K562 (cell line): ENCODE data around the gene OLFML3. TPM values are rescaled to one million over a fixed set of nuclear protein-coding genes. Genes with fewer than 3 reads are reported as not detected.
A peak's percentile ranks its signal among the peaks of the same experiment; 100 is the strongest.

Source experiments
- ATF1 ChIP-seq, 2 experiments: fragments of 450-650 bp in 1 of 2; IDR thresholded peaks; 2 replicates each; pipeline ENCODE4 v1.6.1; 2016; ENCODE audit warnings: missing compliant biosample characterization in 1 of 2, missing genetic modification characterization in 1 of 2
- MEF2A ChIP-seq: IDR thresholded peaks from 2 replicates; pipeline ENCODE4 v1.6.1; 2011; ENCODE audit warnings: low read depth, mild to moderate bottlenecking, low read length, moderate library complexity; ENCODE audit not compliant: control insufficient read depth
- polyA plus RNA-seq, 8 experiments: library from polyadenylated mRNA; depleted of rRNA in 4 of 8; stranded (reverse) in 5 of 8; unstranded in 3 of 8; fragments of >200 nt; fragmentation: Nextera tagmentation in 2 of 8; fragmentation: Illumina TruSeq in 1 of 8; extraction: Ambion mirVana in 2 of 8; extraction: Trizol in 1 of 8; gene quantifications; 2 replicates each; pipeline versions ENCODE4 v1.2.1 to v1.2.3, GENCODE V29; 2011 to 2014; ENCODE audit warnings: inconsistent platforms in 1 of 8, missing spikeins in 1 of 8
- total RNA-seq, 7 experiments: library from RNA; depleted of rRNA in 6 of 7; stranded (reverse); fragments of >200 nt in 6 of 7; fragmentation: Illumina TruSeq in 2 of 7; extraction: Trizol in 2 of 7; gene quantifications; 2 replicates each; pipeline versions ENCODE4 v1.2.1 to v1.2.3, GENCODE V29; 2011 to 2021; ENCODE audit warnings: low replicate concordance in 1 of 7
- TF ChIP-seq, protein P1 (sequence below), 2 experiments: fragments of 450-650 bp in 1 of 2; sonication (generic) in 1 of 2; formaldehyde crosslinking in 1 of 2; IDR thresholded peaks; 2 replicates each; pipeline versions ENCODE4 v1.7.1 to v1.9.0; 2016 to 2022; ENCODE audit warnings: inconsistent platforms in 1 of 2, mild to moderate bottlenecking in 1 of 2, missing genetic modification reagents in 1 of 2
- TF ChIP-seq, protein P2 (sequence below), 2 experiments: IDR thresholded peaks in 1 of 2; conservative IDR thresholded peaks in 1 of 2; 2 replicates each; pipeline ENCODE4 v1.6.1; 2016; ENCODE audit warnings: low read depth in 2 of 2, mild to moderate bottlenecking in 1 of 2, missing compliant biosample characterization in 1 of 2, missing genetic modification characterization in 1 of 2, moderate library complexity in 1 of 2
- TF ChIP-seq, protein P3 (sequence below), 2 experiments: fragments of 450-650 bp; IDR thresholded peaks; 2 replicates each; pipeline ENCODE4 v1.6.1; 2018; ENCODE audit warnings: mild to moderate bottlenecking in 2 of 2, low read depth in 1 of 2; ENCODE audit not compliant: partially characterized antibody in 2 of 2

OLFML3 gene
- total and polyA plus RNA-seq, 9 of the 15 experiments (the other 6 are each of a cell fraction or from before 2014, with no cell fraction given), result 0.07 to 0.13 (median 0.07) TPM; not detected in 6

DNA sequence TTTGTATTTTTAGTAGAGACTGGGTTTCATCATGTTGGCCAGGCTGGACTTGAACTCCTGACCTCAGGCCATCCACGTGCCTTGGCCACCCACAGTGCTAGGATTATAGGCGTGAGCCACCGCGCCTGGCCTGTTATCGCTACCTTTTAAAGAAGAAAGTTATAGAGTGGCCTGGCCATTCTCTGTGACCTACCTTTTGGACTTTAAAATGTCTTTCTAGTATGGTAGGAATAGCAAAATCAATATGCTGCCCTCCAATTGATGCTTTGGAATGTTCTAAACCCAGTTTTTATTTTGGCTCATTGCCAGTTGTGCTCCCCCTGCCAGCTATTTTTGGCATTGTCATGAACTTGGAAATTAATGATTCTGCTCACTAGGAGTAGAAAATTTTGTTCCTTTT, 30.3 kb upstream of the OLFML3 start (continued):
- TF ChIP-seq, protein P1, sequence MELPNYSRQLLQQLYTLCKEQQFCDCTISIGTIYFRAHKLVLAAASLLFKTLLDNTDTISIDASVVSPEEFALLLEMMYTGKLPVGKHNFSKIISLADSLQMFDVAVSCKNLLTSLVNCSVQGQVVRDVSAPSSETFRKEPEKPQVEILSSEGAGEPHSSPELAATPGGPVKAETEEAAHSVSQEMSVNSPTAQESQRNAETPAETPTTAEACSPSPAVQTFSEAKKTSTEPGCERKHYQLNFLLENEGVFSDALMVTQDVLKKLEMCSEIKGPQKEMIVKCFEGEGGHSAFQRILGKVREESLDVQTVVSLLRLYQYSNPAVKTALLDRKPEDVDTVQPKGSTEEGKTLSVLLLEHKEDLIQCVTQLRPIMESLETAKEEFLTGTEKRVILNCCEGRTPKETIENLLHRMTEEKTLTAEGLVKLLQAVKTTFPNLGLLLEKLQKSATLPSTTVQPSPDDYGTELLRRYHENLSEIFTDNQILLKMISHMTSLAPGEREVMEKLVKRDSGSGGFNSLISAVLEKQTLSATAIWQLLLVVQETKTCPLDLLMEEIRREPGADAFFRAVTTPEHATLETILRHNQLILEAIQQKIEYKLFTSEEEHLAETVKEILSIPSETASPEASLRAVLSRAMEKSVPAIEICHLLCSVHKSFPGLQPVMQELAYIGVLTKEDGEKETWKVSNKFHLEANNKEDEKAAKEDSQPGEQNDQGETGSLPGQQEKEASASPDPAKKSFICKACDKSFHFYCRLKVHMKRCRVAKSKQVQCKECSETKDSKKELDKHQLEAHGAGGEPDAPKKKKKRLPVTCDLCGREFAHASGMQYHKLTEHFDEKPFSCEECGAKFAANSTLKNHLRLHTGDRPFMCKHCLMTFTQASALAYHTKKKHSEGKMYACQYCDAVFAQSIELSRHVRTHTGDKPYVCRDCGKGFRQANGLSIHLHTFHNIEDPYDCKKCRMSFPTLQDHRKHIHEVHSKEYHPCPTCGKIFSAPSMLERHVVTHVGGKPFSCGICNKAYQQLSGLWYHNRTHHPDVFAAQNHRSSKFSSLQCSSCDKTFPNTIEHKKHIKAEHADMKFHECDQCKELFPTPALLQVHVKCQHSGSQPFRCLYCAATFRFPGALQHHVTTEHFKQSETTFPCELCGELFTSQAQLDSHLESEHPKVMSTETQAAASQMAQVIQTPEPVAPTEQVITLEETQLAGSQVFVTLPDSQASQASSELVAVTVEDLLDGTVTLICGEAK (IDR thresholded peaks at IDR 0.05), result no peak
- TF ChIP-seq, protein P1 (CRISPR knock-in tag; IDR thresholded peaks at IDR 0.05), result no peak
- TF ChIP-seq MEF2A (peak; percentile 69; the same call in 1 of the 2 replicates), ATF1 (CRISPR knock-in tag; IDR thresholded peaks at IDR 0.05) (no peak), ATF1 (tag; IDR thresholded peaks at IDR 0.05) (0 out of 2 replicates have a peak, but pooled peaks have one; percentile 17)
- TF ChIP-seq, protein P2, sequence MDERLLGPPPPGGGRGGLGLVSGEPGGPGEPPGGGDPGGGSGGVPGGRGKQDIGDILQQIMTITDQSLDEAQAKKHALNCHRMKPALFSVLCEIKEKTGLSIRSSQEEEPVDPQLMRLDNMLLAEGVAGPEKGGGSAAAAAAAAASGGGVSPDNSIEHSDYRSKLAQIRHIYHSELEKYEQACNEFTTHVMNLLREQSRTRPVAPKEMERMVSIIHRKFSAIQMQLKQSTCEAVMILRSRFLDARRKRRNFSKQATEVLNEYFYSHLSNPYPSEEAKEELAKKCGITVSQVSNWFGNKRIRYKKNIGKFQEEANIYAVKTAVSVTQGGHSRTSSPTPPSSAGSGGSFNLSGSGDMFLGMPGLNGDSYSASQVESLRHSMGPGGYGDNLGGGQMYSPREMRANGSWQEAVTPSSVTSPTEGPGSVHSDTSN (CRISPR knock-in tag; IDR thresholded peaks at IDR 0.05; ENCODE audit: low read depth), result no peak
- TF ChIP-seq, protein P2 (tag; conservative IDR thresholded peaks at IDR 0.05; ENCODE audit: low read depth), result 0 out of 2 replicates have a peak, but pooled peaks have one; percentile 15
- TF ChIP-seq, protein P3, sequence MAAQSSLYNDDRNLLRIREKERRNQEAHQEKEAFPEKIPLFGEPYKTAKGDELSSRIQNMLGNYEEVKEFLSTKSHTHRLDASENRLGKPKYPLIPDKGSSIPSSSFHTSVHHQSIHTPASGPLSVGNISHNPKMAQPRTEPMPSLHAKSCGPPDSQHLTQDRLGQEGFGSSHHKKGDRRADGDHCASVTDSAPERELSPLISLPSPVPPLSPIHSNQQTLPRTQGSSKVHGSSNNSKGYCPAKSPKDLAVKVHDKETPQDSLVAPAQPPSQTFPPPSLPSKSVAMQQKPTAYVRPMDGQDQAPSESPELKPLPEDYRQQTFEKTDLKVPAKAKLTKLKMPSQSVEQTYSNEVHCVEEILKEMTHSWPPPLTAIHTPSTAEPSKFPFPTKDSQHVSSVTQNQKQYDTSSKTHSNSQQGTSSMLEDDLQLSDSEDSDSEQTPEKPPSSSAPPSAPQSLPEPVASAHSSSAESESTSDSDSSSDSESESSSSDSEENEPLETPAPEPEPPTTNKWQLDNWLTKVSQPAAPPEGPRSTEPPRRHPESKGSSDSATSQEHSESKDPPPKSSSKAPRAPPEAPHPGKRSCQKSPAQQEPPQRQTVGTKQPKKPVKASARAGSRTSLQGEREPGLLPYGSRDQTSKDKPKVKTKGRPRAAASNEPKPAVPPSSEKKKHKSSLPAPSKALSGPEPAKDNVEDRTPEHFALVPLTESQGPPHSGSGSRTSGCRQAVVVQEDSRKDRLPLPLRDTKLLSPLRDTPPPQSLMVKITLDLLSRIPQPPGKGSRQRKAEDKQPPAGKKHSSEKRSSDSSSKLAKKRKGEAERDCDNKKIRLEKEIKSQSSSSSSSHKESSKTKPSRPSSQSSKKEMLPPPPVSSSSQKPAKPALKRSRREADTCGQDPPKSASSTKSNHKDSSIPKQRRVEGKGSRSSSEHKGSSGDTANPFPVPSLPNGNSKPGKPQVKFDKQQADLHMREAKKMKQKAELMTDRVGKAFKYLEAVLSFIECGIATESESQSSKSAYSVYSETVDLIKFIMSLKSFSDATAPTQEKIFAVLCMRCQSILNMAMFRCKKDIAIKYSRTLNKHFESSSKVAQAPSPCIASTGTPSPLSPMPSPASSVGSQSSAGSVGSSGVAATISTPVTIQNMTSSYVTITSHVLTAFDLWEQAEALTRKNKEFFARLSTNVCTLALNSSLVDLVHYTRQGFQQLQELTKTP (IDR thresholded peaks at IDR 0.05; ENCODE audit: low read depth in 1 of 2, partially characterized antibody in 2 of 2), result peak in 1 of 2 experiments; percentile 19
